GM19468 (cell line): ENCODE results near the gene LSS.
"Not testable (repeated sequence)": the region's sequence is repeated elsewhere in the genome, so short reads cannot be mapped to it uniquely, and the experiment has no call there.

Source experiments
- ATAC-seq: cut with Tn5 transposase; IDR thresholded peaks from one replicate; pipeline ENCODE4 v1.9.1; 2021; ENCODE audit warnings: mild to moderate bottlenecking, moderate library complexity, moderate number of reproducible peaks; ENCODE audit not compliant: unreplicated experiment; ENCODE audit errors: extremely low read depth

Gene LSS

GRCh38 chr21:46145840-46146691 is 82.5 kb downstream of the LSS start:
- ATAC-seq: no peak

DNA sequence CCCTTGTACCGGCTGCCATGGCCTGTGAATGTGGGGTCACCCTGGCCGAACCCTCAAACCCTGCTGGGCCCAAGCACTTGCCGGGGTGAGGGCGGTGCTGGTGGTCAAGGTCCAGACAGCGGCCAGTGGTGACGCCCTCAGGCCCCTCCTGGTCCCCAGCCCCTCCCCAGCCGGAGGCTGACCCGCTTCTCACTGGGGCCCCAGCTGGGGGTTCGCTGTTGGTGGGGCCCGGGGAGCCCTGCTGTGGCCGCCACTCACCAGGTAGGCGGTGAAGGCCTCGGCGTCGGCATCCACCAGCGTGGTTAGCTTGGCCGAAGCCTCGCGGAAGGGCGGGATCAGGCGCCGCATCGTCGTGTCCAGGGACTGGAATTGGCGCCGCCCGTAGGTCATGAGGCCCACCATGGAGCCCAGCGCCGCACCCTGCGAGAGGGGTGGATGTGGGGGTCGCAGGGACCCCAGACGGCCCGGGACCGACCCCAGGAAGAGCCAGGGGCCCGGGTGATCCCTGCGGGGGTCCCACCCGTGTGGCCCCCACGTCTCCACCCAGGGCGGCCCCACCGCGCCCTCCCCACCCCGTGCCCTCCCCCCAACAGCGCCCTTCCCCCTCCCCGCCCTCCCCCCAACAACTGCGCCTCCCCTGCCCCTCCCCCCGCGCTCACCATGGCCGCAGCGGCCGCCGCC is 83.3 kb downstream of the LSS start:
- no peak for ATAC-seq

DNA sequence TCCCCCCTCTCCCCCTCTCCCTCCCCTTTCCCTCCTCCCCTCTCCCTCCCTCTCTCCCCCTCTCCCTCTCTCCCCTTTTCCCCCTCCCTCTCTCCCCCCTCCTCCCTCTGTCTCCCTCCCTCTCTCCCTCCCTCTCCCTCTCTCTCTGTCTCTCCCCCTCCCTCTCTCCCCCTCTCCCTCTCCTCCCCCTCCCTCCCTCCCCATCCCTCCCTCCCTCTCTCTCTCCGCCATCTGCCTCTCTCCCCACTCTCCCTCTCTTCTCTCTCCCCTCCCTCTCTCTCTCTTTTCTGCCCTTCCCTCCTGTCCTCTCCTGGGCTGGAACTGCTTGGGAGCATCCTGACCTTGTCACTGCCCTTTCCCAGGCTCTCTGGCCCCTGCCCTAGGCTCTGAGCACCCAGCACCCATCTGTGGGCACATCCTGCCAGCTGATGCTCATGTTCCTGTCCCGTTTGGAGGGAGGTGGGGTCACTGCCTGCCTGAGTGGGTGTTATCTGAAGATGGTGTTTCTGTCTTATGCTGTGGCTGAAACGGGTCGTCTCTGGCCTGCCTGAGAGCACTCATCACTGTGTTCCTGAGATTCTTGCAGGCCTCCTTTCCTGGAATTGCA is 84.0 kb downstream of the LSS start:
- no peak for ATAC-seq

GRCh38 chr21:46142582-46143473 is 85.7 kb downstream of the LSS start:
- ATAC-seq: no peak

GRCh38 chr21:46141767-46142581 is 86.6 kb downstream of the LSS start:
- ATAC-seq: no peak

DNA sequence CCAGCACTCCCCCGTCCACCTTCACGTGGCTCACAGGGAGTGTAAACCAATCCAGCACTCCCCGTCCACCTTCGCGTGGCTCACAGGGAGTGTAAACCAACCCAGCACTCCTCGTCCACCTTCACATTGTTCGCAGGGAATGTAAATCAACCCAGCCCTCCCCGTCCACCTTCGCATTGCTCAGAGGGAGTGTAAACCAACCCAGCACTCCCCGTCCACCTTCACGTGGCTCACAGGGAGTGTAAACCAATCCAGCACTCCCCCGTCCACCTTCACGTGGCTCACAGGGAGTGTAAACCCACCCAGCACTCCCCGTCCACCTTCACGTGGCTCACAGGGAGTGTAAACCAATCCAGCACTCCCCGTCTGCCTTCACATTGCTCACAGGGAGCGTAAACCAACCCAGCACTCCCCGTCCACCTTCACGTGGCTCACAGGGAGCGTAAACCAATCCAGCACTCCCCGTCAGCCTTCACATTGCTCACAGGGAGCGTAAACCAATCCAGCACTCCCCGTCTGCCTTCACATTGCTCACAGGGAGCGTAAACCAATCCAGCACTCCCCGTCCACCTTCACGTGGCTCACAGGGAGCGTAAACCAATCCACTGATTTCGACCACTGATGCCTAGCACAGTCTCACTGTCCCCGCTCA is 88.1 kb downstream of the LSS start:
- not testable (repeated sequence) for ATAC-seq

DNA sequence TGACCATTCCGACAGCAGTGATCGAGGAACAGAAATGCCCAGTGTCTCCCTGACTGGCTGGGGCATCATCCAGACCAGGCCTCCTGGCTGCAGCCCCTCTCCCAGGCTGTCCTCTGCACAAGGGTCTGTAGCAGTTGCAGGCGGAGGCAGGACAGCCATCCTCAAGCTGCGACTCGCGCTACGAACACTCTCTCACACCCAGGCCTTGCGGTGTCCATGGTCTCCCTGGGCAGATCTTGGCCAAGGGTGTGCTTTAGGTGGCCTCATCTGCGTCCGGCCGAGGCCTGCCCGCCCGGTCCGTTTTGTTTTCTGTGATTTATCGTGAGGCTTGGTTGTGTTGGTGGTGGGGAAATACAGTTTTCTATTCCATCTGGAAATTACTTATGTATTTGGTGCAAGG is 88.9 kb downstream of the LSS start:
- ATAC-seq: no peak

DNA sequence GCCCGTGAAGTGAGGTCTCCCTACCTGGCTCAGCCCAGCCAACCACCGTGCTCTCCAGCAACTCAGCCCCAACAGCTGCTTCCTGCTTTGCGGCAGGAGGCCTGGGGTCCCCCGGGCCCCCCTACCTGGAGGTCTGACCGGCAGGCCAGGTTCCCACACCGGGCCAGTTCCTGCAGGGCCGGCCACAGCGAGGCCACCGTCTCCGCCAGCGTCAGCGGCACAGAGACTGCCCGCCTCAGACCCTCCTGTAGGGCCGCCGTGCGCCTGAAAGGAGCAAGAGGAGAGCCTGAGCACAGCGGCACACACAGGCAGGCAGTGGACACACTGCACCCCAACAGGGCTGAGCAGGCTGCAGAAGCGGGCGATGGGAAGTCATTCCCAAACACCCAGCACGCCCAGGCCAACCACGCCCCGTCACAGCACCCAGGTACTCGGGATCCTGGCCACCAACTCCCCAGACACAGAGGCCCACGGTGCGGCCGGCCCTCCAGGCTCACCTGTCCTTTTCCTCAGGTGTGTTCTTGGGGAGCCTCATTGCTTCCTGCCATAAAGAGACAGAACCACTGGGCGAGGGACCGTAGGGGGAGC is 90.1 kb downstream of the LSS start:
- no peak for ATAC-seq
